OCI-LY7 (cell line): ENCODE measurements around the gene PLXDC1. TPM values are rescaled to one million over a fixed set of nuclear protein-coding genes. Genes with fewer than 3 reads are reported as not detected.

Experiments used
- BruUV-seq: library from RNA; stranded (reverse); fragments of 400-500 nt; replicated peaks from 2 replicates; lab custom pipeline; 2021; lab: Mats Ljungman, UMichigan
- CTCF ChIA-PET: fragments of 300-600 bp; sonication (Branson Sonifier 250); formaldehyde crosslinking; loops from one replicate; lab custom pipeline; 2022; ENCODE audit warnings: antibody characterized with exemption; ENCODE audit not compliant: unreplicated experiment; lab: Charles Lee
- POLR2A ChIA-PET: fragments of 300-600 bp; sonication (Branson Sonifier 250); formaldehyde crosslinking; loops from one replicate; lab custom pipeline; 2022; ENCODE audit warnings: antibody characterized with exemption; lab: Charles Lee
- DNase-seq: peaks from one replicate; pipeline ENCODE4 v3.0.0-alpha.2; 2015; ENCODE audit warnings: low spot score
- H2AFZ ChIP-seq: fragments of 200-600 bp; sonication (generic), shearing (Covaris generic); 2 replicates; pipeline ENCODE4 v1.6.1; 2014; ENCODE audit warnings: mild to moderate bottlenecking, antibody characterized with exemption, low read length, moderate library complexity
- H3K27ac ChIP-seq: fragments of 200-600 bp; sonication (generic); 2 replicates; pipeline ENCODE4 v1.5.1; 2014; ENCODE audit warnings: mixed run types, low read depth, mild to moderate bottlenecking, moderate library complexity, low read length, inconsistent platforms; ENCODE audit not compliant: poor library complexity, severe bottlenecking
- H3K36me3 ChIP-seq: fragments of 200-600 bp; sonication (generic); 2 replicates; pipeline ENCODE4 v1.6.1; 2014; ENCODE audit warnings: mild to moderate bottlenecking, antibody characterized with exemption, low read length, moderate library complexity, mixed read lengths; ENCODE audit not compliant: insufficient read depth
- H3K4me1 ChIP-seq: fragments of 200-600 bp; sonication (generic); 2 replicates; pipeline ENCODE4 v1.5.1; 2014; ENCODE audit warnings: mild to moderate bottlenecking, low read length; ENCODE audit not compliant: insufficient read depth, poor library complexity, severe bottlenecking
- H3K4me2 ChIP-seq: fragments of 200-600 bp; sonication (generic); 2 replicates; pipeline ENCODE4 v1.6.1; 2014; ENCODE audit warnings: mild to moderate bottlenecking, low read length
- H3K4me3 ChIP-seq: fragments of 200-600 bp; sonication (generic); 2 replicates; pipeline ENCODE4 v1.5.1; 2014; ENCODE audit warnings: mild to moderate bottlenecking, low read depth, low read length; ENCODE audit not compliant: poor library complexity, severe bottlenecking
- H3K79me2 ChIP-seq: fragments of 200-600 bp; sonication (generic); 2 replicates; pipeline ENCODE4 v1.6.1; 2016; ENCODE audit warnings: low read depth, mild to moderate bottlenecking, low read length, moderate library complexity, mixed read lengths; ENCODE audit not compliant: insufficient read depth
- H3K9me2 ChIP-seq: fragments of 200-600 bp; sonication (generic); 2 replicates; pipeline ENCODE4 v1.6.1; 2016; ENCODE audit warnings: mild to moderate bottlenecking, low read length, mixed read lengths; ENCODE audit not compliant: insufficient read depth
- H3K9me3 ChIP-seq: fragments of 200-600 bp; sonication (generic); 2 replicates; pipeline ENCODE4 v1.6.1; 2014; ENCODE audit warnings: mild to moderate bottlenecking, mixed run types, low read length, mixed read lengths
- H4K20me1 ChIP-seq: fragments of 200-600 bp; sonication (generic); 2 replicates; pipeline ENCODE4 v1.6.1; 2014; ENCODE audit warnings: mild to moderate bottlenecking, antibody characterized with exemption, low read length, moderate library complexity, mixed read lengths; ENCODE audit not compliant: insufficient read depth
- EZH2phosphoT487 ChIP-seq: fragments of 200-600 bp; sonication (generic); IDR thresholded peaks from 2 replicates; pipeline ENCODE4 v1.6.1; 2018; ENCODE audit warnings: low read depth, borderline replicate concordance, mild to moderate bottlenecking, mixed run types, antibody characterized with exemption, low read length, moderate library complexity, mixed read lengths
- intact Hi-C: fragments of 100-400 bp; cut with micrococcal nuclease; formaldehyde crosslinking; loops from one replicate; pipeline ENCODE4 v1.10.0; 2022; ENCODE audit not compliant: unreplicated experiment
- total RNA-seq, 2 experiments: library from RNA; depleted of rRNA in 1 of 2; stranded (reverse); fragments of >200 nt in 1 of 2; shearing (Covaris generic) in 1 of 2; gene quantifications; 2 replicates each; pipeline ENCODE4 v1.2.3, GENCODE V29; 2014 to 2022
- TF ChIP-seq, protein P1 (sequence below): fragments of 200-600 bp; sonication (generic); conservative IDR thresholded peaks from 2 replicates; pipeline ENCODE4 v1.5.1; 2014; ENCODE audit warnings: mild to moderate bottlenecking, antibody characterized with exemption, low read length, moderate library complexity, mixed read lengths

PLXDC1 gene
- total RNA-seq, 2 experiments from 2014 or later: 0.13 to 0.67 TPM

DNA sequence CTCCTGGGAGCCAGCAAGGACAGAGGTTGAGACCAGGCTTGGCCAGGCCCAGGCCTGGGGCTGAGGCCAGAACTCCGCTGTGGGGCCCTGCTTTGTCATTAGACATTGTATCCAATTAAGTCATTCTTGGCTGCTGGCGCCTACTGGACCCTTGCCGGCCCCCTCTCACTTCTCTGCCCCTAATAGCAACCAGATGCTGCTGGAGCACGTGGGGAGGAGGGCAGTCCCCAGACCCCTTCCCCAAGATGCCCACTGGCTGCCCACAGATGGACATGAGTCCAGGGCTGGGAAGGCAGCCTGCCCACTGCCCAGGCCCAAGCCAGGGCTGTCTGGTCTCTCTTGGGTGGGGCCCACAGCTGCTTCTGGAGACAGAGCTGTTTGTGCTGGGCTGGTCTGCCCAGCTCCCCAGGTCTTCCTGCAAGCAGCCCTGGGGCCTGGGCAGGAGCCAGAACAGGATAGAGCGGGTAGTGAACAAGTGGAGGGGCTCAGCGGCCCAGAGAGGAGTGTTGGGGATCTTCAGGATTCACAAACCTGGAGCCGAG is 7.8 kb downstream of the PLXDC1 start:
- POLR2A ChIA-PET: no interaction called here
- intact Hi-C loops: no loop called here
- no peaks in the 10 kb centered on the region for H3K79me2 ChIP-seq
- no peak overlapping the region for H3K4me2 ChIP-seq
- H3K4me1 ChIP-seq: peaks cover 14% of the 10 kb centered on the region
- no peaks in the 10 kb centered on the region for H3K9me2 ChIP-seq
- no peaks in the 10 kb centered on the region for H3K36me3 ChIP-seq
- H4K20me1 ChIP-seq: no peaks in the 10 kb centered on the region
- BruUV-seq: no TSS peak
- H3K27ac ChIP-seq: no peak overlapping the region
- H3K9me3 ChIP-seq: 0 out of 2 replicates have a peak, but pooled peaks cover 5% of the 10 kb centered on the region
- CTCF ChIA-PET: no interaction called here
- no peak overlapping the region for H2AFZ ChIP-seq
- no peak overlapping the region for H3K4me3 ChIP-seq
- TF ChIP-seq EZH2phosphoT487: no peak
- TF ChIP-seq, protein P1, sequence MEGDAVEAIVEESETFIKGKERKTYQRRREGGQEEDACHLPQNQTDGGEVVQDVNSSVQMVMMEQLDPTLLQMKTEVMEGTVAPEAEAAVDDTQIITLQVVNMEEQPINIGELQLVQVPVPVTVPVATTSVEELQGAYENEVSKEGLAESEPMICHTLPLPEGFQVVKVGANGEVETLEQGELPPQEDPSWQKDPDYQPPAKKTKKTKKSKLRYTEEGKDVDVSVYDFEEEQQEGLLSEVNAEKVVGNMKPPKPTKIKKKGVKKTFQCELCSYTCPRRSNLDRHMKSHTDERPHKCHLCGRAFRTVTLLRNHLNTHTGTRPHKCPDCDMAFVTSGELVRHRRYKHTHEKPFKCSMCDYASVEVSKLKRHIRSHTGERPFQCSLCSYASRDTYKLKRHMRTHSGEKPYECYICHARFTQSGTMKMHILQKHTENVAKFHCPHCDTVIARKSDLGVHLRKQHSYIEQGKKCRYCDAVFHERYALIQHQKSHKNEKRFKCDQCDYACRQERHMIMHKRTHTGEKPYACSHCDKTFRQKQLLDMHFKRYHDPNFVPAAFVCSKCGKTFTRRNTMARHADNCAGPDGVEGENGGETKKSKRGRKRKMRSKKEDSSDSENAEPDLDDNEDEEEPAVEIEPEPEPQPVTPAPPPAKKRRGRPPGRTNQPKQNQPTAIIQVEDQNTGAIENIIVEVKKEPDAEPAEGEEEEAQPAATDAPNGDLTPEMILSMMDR: no peak
- no peak for DNase-seq

DNA sequence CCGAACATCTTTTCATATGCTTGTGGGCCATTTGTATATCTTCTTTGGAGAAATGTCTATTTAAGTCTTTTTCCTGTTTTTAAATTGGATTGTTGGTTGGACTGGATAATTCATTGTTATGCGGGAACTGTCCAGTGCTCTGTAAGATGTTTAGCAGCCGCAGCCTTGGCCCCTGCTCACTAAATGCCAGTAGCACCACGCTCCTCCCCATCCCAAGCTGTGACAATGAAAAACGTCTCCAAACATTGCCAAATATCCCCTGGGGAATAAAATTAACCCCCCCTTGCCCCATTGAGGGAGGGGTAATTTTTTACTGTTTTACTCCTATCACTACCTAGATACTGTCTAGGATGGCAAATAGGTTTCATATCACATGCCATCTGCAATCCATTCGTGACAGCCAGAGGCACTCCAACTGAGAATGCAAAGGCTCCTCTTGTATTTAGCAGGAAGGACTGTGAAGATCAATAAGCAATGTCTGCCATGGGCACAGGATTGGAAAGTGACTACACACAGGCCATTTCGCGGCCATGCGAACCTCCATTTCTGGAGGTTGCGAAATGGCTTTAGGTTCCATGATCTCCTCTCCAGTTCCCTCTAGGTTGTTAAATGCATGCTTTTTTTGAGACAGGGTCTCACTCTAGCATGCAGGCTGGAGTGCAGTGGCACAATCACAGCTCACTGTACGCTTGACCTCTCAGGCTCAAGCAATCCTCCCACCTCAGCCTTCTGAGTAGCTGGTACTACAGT is 9.3 kb downstream of the PLXDC1 start:
- TF ChIP-seq, protein P1: no peak
- TF ChIP-seq EZH2phosphoT487: no peak
- BruUV-seq: no TSS peak
- intact Hi-C loops: no loop called here

DNA sequence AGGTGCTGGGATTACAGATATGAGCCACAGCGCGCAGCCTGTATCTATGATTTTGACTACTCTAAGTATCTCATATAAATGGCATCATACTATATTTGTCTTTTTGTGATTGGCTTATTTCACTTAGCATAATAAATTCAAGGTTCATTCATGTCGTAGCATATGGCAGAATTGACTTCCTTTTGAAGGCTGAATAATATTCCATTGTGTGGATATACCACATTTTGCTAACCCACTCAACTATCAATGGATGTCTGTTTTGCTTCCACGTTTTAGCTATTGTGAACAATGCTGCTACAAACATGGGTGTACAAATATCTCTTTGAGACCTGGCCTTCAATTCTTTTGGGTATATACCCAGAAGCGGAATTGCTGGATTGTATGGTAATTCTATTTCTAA is 10.1 kb downstream of the PLXDC1 start:
- peaks cover 18% of the 10 kb centered on the region for H3K4me1 ChIP-seq
- H3K79me2 ChIP-seq: no peaks in the 10 kb centered on the region
- H3K4me2 ChIP-seq: no peak overlapping the region
- no peaks in the 10 kb centered on the region for H4K20me1 ChIP-seq
- H2AFZ ChIP-seq: no peak overlapping the region
- intact Hi-C loops: no loop called here
- H3K9me3 ChIP-seq: 0 out of 2 replicates have a peak, but pooled peaks cover 5% of the 10 kb centered on the region
- H3K36me3 ChIP-seq: no peaks in the 10 kb centered on the region
- no TSS peak for BruUV-seq
- no peaks in the 10 kb centered on the region for H3K9me2 ChIP-seq
- no peak for DNase-seq
- H3K4me3 ChIP-seq: no peak overlapping the region
- POLR2A ChIA-PET: interaction anchor here (0.7 kb wide), 1 partner anchor 49 kb away, joined by 3 read pairs; no protein-coding TSS in a partner anchor
- CTCF ChIA-PET: no interaction called here
- TF ChIP-seq, protein P1: no peak
- no peak for TF ChIP-seq EZH2phosphoT487
- no peak overlapping the region for H3K27ac ChIP-seq

More for the DNA sequence above, 9.3 kb downstream of the PLXDC1 start:
- no peak for DNase-seq
- POLR2A ChIA-PET: no interaction called here
- no peaks in the 10 kb centered on the region for H3K79me2 ChIP-seq
- H4K20me1 ChIP-seq: no peaks in the 10 kb centered on the region
- H2AFZ ChIP-seq: no peak overlapping the region
- H3K9me3 ChIP-seq: 0 out of 2 replicates have a peak, but pooled peaks cover 5% of the 10 kb centered on the region
- H3K27ac ChIP-seq: no peak overlapping the region
- H3K4me3 ChIP-seq: no peak overlapping the region
- peaks cover 18% of the 10 kb centered on the region for H3K4me1 ChIP-seq
- H3K9me2 ChIP-seq: no peaks in the 10 kb centered on the region
- H3K4me2 ChIP-seq: no peak overlapping the region
- H3K36me3 ChIP-seq: no peaks in the 10 kb centered on the region
- CTCF ChIA-PET: no interaction called here
